Heart left ventricle (tissue), 16 donors: ENCODE results near the gene VN1R2. TPM values are rescaled to one million over a fixed set of nuclear protein-coding genes. Genes with fewer than 3 reads are reported as not detected.
A peak's percentile ranks its signal among the peaks of the same experiment; 100 is the strongest.
"Not testable (repeated sequence)": the region's sequence is repeated elsewhere in the genome, so short reads cannot be mapped to it uniquely, and the experiment has no call there.

ENCODE experiments used
- ATAC-seq, 4 donors: fragments of 200-7000 bp; cut with Tn5 transposase; one replicate each; pipeline ENCODE4 v1.9.1; 2020 to 2022; ENCODE audit warnings: moderate library complexity in 4 of 4, mild to moderate bottlenecking in 3 of 4, moderate number of reproducible peaks in 1 of 4
- DNase-seq, 5 donors: peaks; one replicate each; pipeline ENCODE4 v3.0.0-alpha.2; 2020
- H3K27ac ChIP-seq, 12 donors: fragments of 200-600 bp; sonication (generic) in 4 of 12; one replicate each; pipeline versions ENCODE4 v1.5.0 to v1.8.0; 2016 to 2022; ENCODE audit warnings: mild to moderate bottlenecking in 2 of 12
- H3K27me3 ChIP-seq, 9 donors: fragments of 200-600 bp; sonication (generic) in 2 of 9; one replicate each; pipeline versions ENCODE4 v1.5.1 to v1.8.0; 2016 to 2022; ENCODE audit warnings: mild to moderate bottlenecking in 3 of 9
- H3K36me3 ChIP-seq, 9 donors: fragments of 200-600 bp; sonication (generic) in 2 of 9; one replicate each; pipeline versions ENCODE4 v1.5.0 to v1.8.0; 2018 to 2022; ENCODE audit warnings: mild to moderate bottlenecking in 2 of 9
- H3K4me1 ChIP-seq, 12 donors: fragments of 200-600 bp; sonication (generic) in 4 of 12; one replicate each; pipeline versions ENCODE4 v1.5.0 to v1.8.0; 2016 to 2022; ENCODE audit warnings: mild to moderate bottlenecking in 3 of 12
- H3K4me3 ChIP-seq, 12 donors: fragments of 200-600 bp; sonication (generic) in 4 of 12; one replicate each; pipeline versions ENCODE4 v1.5.0 to v1.8.0; 2017 to 2022; ENCODE audit warnings: mild to moderate bottlenecking in 9 of 12, moderate library complexity in 4 of 12
- H3K9me3 ChIP-seq, 12 donors: fragments of 200-600 bp; sonication (generic) in 4 of 12; one replicate each; pipeline versions ENCODE4 v1.5.0 to v1.8.0; 2016 to 2022; ENCODE audit warnings: mild to moderate bottlenecking in 1 of 12
- CTCF ChIP-seq, 12 donors: fragments of 200-600 bp; sonication (generic) in 4 of 12; IDR thresholded peaks; one replicate each; pipeline versions ENCODE4 v1.5.0 to v1.8.0; 2018 to 2022; ENCODE audit warnings: antibody characterized with exemption in 12 of 12, mild to moderate bottlenecking in 5 of 12
- POLR2A ChIP-seq, 2 donors: fragments of 450-650 bp; IDR thresholded peaks; one replicate each; pipeline ENCODE4 v1.6.1; 2017; ENCODE audit warnings: antibody characterized with exemption in 2 of 2, mild to moderate bottlenecking in 2 of 2, moderate library complexity in 2 of 2
- WGBS, 4 donors: extraction: QIAGEN DNeasy Blood & Tissue Kit in 2 of 4; methylation state at CpG; one replicate each; pipeline versions ENCODE4 v1.1.5 to v1.1.7; 2013 to 2018; 5-methylcytosine and 5-hydroxymethylcytosine counted together
- intact Hi-C, 10 donors: fragments of 100-400 bp; cut with DNase I; formaldehyde crosslinking; loops; one replicate each; pipeline versions ENCODE4 v1.11.1 to v1.14.2; 2022
- polyA plus RNA-seq, 2 donors: library from polyadenylated mRNA; stranded (reverse); fragments of 200-250 nt; gene quantifications; one replicate each; pipeline ENCODE4 v1.2.3, GENCODE V29; 2013
- total RNA-seq, 9 donors: library from RNA; depleted of rRNA in 2 of 9; stranded (reverse); fragments of >200 nt in 2 of 9; fragmentation: NEBNext Ultra II Directional in 3 of 9; extraction: Animal tissue kit (Norgen Biotek cat#: 25700) in 3 of 9; gene quantifications; one replicate each; pipeline versions ENCODE4 v1.1.0 to v1.2.4, GENCODE V29; 2016 to 2023
- donor health status: ischemic (EF 13 %, LVEDD 7.1; RV severe dilation, severe dysfunction).
- donor health status: healthy with polysubstance abuse.
- donor health status: DM: no; HTN: yes; CAD: no.
- donor health status: DM: no; HTN: no; CAD: no.
- donor health status: ischemic (EF 25% LVEDD 6.9; RV normal size, moderate dysfunction).
- donor health status: ischemic (EF 25% LVEDD 5.7; RV mildly dilated, moderate dysfunction).
- donor health status: healthy.
- donor health status: DM: yes; HTN: yes; CAD: no.
- donor health status: ischemic (EF 35%, LVEDD 5.7; RV mildly dilated, moderate dysfunction).
- donor health status: nonischemic (EF 11% LVEDD 7.7; RV severe dilation, severe dysfunction).
- donor health status: DM: yes; HTN: yes; CAD: no.
- donor health status: PGD.
- donor health status: ischemic (EF 29% LVEDD 5.4; RV normal size, mild dysfunction).
- donor health status: nonischemic (EF 23%, LVEDD 6.1; RV moderate dilation, normal function).

The VN1R2 gene
- total and polyA plus RNA-seq, 11 donors = not detected

GRCh38 chr19:53237114-53237777 is 20.8 kb upstream of the VN1R2 start:
- H3K36me3 ChIP-seq = peaks cover 24 to 59% (median 51%) of the 10 kb centered on the region in 9 donors
- WGBS, 4 donors = 96% methylated on average over 4 of the region's 4 CpGs
- no peak for ATAC-seq
- DNase-seq = no peak
- no peaks in the 10 kb centered on the region for H3K27me3 ChIP-seq
- intact Hi-C loops = no loop called here
- H3K9me3 ChIP-seq = peaks cover 3 to 100% (median 100%) of the 10 kb centered on the region in 12 donors
- no peak overlapping the region for H3K27ac ChIP-seq
- no peak overlapping the region for H3K4me3 ChIP-seq
- H3K4me1 ChIP-seq = no peaks in the 10 kb centered on the region
- no peak for TF ChIP-seq CTCF (IDR thresholded peaks at IDR 0.05)
- TF ChIP-seq POLR2A (IDR thresholded peaks at IDR 0.05) = no peak

GRCh38 chr19:53246498-53246897 is 11.6 kb upstream of the VN1R2 start:
- TF ChIP-seq CTCF (IDR thresholded peaks at IDR 0.05) (no peak), POLR2A (IDR thresholded peaks at IDR 0.05) (no peak)
- ATAC-seq (no peak), DNase-seq (no peak)
- intact Hi-C loops = no loop called here
- H3K4me1 ChIP-seq = no peaks in the 10 kb centered on the region
- H3K36me3 ChIP-seq = peaks cover 19 to 93% (median 68%) of the 10 kb centered on the region in 9 donors
- peaks cover 4 to 96% (median 77%) of the 10 kb centered on the region in 12 donors for H3K9me3 ChIP-seq
- no peaks in the 10 kb centered on the region for H3K27me3 ChIP-seq
- no peak overlapping the region for H3K27ac ChIP-seq
- WGBS, 4 donors = 84 to 93% (median 90%) methylated on average over 1 of the region's 1 CpG
- no peak overlapping the region for H3K4me3 ChIP-seq

- H3K4me1 ChIP-seq = peaks cover 0 to 17% (median 6%) of the 10 kb centered on the region in 12 donors
- peak in 1 of 12 donors; percentile 8 for TF ChIP-seq CTCF (IDR thresholded peaks at IDR 0.05)
- peak in 1 of 2 donors; percentile 67 for TF ChIP-seq POLR2A (IDR thresholded peaks at IDR 0.05)
- intact Hi-C loops = loop anchor here in 6 of 10 donors (1.0 to 10.0 kb wide), 6 partner anchors 57 to 100 kb away; partner anchors contain the start of genes ZNF845 (in 3 of the 6), ZNF347 (in 1 of the 6) and ZNF665 (in 1 of the 6)
- peaks cover 0 to 66% (median 10%) of the 10 kb centered on the region in 12 donors for H3K9me3 ChIP-seq
- peak within 1 kb of the TSS; percentile 69 to 92 (median 82) for H3K27ac ChIP-seq
- H3K4me3 ChIP-seq = peak within 1 kb of the TSS; percentile 60 to 96 (median 86)
- H3K36me3 ChIP-seq = peaks cover 0 to 36% (median 28%) of the 10 kb centered on the region in 9 donors
- H3K27me3 ChIP-seq = no peaks in the 10 kb centered on the region
- ATAC-seq = peak; percentile 100
- 0 to 3% (median 1%) methylated on average over 38 to 72 of the region's 72 CpGs for WGBS, 4 donors
- DNase-seq = peak; percentile 94 to 98 (median 97)
These were observed 3.4 kb upstream of the VN1R2 start, which contains the start of gene ZNF677 for GRCh38 chr19:53254411-53255341. Gene ZNF677 (minus strand): TSS chr19:53254873. CDS start chr19:53251550, 3,323 bp downstream.

GRCh38 chr19:53267623-53268022 is 9.5 kb downstream of the VN1R2 start, which contains the start of gene VN1R4:
Gene VN1R4 (minus strand): TSS chr19:53267723. CDS start chr19:53267665, 58 bp downstream.
- H3K4me3 ChIP-seq, H3K27ac ChIP-seq, intact Hi-C loops, DNase-seq, ATAC-seq, H3K4me1 ChIP-seq, H3K9me3 ChIP-seq, H3K36me3 ChIP-seq: not testable (repeated sequence)
- H3K27me3 ChIP-seq = peaks cover 0 to 30% (median 0%) of the 10 kb centered on the region in 9 donors
- 70 to 100% (median 82%) methylated on average over 2 to 5 of the region's 5 CpGs for WGBS, 4 donors

- intact Hi-C loops, H3K9me3 ChIP-seq, H3K36me3 ChIP-seq, H3K4me1 ChIP-seq, ATAC-seq, H3K27ac ChIP-seq, H3K4me3 ChIP-seq, DNase-seq: not testable (repeated sequence)
- 91 to 95% (median 92%) methylated on average over 17 to 27 of the region's 27 CpGs for WGBS, 4 donors
- peaks cover 0 to 16% (median 0%) of the 10 kb centered on the region in 9 donors for H3K27me3 ChIP-seq
These were observed 11.8 kb downstream of the VN1R2 start for GRCh38 chr19:53269861-53270260.
